Dedifferentiated amniotic fluid mesenchymal stem cell (primary cell): Measurements from ENCODE around the gene PDCD7.
"Not testable (repeated sequence)": the region's sequence is repeated elsewhere in the genome, so short reads cannot be mapped to it uniquely, and the experiment has no call there.

Experiments used
- DNase-seq: peaks from one replicate; pipeline ENCODE4 v3.0.0-alpha.2; 2016; ENCODE audit errors: extremely low spot score

The PDCD7 gene, protein sequence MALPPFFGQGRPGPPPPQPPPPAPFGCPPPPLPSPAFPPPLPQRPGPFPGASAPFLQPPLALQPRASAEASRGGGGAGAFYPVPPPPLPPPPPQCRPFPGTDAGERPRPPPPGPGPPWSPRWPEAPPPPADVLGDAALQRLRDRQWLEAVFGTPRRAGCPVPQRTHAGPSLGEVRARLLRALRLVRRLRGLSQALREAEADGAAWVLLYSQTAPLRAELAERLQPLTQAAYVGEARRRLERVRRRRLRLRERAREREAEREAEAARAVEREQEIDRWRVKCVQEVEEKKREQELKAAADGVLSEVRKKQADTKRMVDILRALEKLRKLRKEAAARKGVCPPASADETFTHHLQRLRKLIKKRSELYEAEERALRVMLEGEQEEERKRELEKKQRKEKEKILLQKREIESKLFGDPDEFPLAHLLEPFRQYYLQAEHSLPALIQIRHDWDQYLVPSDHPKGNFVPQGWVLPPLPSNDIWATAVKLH

DNA sequence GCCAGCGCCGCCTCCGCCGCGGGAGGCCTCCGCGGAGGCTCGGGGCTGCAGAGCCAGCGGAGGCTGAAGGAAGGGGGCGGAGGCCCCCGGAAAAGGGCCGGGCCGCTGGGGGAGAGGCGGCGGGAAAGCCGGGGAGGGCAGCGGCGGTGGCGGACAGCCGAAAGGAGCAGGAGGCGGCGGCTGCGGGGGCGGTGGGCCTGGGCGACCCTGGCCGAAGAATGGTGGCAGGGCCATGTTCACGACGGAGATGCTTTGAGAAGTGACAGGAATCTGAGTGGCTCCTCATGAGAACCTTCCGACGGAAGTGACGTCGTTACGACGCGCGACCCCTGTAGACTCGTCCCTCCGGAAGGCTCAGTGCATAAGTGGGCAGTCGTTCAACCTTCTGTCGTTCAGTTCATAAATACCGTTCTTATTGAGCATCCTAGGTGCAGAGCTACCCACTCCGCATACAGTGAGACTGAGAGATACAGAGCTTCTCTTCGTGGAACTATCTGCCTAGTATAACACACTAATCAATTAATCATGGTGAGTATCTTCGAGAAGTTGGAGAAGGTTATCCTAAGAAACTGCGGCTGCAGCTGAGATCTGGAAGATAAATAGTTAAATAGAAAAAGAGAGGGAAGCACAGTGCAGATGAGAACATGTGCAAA, at the start of gene PDCD7:
PDCD7 (minus strand) TSS at position 261 of the 653 bp plus-strand sequence; CDS start at position 234, 27 bp downstream.
- peak; percentile 92 for DNase-seq

DNA sequence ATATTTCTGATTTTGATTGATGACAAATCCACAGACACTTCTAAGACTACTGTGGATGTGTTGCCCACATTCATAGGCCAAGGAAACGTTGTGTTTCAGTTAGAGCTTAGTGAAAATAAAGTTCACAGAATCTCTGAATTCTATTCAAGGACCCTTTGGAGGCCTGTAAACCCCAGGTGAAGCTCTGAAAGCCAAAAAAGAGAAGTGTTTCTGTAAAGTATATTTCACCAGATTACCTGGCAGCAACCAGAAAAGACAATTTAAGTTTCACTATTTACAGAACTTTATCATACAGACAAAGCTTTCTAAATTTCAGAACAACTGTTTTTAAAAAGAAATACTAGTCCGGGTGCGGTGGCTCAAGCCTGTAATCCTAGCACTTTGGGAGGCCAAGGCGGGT, 48.9 kb upstream of the PDCD7 start:
- no peak for DNase-seq

DNA sequence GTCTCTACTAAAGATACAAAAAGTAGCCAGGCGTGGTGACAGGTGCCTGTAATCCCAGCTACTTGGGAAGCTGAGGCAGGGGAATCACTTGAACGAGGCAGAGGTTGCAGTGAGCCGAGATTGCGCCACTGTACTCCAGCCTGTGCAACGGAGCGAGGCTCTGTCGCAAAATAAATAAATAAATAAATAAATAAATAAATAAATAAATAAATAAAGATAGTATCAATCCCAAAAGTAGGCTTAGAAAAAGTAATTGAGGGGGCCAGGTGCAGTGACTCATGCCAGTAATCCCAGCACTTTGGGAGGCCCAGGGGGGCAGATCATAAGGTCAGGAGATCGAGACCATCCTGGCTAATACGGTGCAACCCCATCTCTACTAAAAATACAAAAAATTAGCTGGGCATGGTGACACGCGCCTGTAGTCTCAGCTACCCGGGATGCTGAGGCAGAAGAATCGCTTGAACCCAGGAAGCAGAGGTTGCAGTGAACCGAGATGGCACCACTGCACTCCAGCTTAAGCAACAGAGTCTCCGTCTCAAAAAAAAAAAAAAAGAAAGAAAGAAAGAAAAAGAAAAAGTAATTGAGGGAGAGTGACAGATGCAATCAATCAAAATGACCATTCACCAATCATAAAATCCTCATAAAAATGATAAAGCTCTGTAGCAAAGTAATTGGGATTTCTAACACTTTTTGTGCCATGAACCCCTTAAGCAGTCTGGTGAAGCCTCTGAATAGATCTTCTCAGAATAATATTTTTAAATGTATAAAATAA, 48.2 kb upstream of the PDCD7 start:
- DNase-seq, result not testable (repeated sequence)

- no peak for DNase-seq
Observed at GRCh38 chr15:65180167-65180566, 46.6 kb upstream of the PDCD7 start.

- no peak for DNase-seq
Observed at GRCh38 chr15:65177901-65178300, 44.3 kb upstream of the PDCD7 start.

DNA sequence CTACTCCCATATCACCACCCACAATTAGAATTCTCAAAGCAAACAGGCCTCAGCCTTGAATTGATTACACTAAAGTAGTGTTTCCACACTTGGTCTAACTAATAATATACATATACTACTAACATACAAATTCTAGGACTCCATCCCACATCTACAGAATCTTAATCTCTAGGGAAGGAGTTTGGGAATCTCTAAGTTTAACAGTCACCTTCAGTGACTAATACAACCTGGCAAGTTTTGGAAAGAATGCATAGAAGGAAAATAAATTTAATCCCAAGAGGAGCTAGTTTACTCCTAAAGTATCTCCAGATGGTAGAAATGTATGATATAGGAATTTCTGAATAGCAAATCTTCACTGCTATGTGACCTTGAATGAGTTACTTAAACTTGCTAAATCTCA, 42.4 kb upstream of the PDCD7 start:
- DNase-seq, result no peak

GRCh38 chr15:65175511-65175910, 41.9 kb upstream of the PDCD7 start:
- no peak for DNase-seq

DNA sequence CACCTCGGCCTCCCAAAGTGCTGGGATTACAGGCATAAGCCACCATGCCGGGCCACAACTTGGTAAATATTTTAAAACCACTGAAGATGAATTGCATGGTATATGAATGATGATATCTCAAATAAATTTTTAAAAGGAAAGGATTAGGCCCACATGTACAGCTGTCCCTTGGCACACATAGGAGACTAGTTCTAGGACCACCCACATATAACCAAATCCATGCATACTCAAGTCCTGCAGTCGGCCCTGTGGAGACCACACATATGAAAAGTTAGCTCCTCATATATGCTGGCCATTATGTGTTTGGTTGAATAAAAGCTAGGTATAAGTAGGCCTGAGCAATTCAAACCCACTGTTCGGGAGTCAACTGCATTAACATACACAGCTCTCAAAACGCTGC, 40.9 kb upstream of the PDCD7 start:
- DNase-seq, result no peak

- no peak for DNase-seq
Observed at GRCh38 chr15:65172531-65172930, 38.9 kb upstream of the PDCD7 start.

- DNase-seq, result no peak
Observed at GRCh38 chr15:65171428-65171827, 37.8 kb upstream of the PDCD7 start.

GRCh38 chr15:65165875-65166274, 32.3 kb upstream of the PDCD7 start:
- no peak for DNase-seq

DNA sequence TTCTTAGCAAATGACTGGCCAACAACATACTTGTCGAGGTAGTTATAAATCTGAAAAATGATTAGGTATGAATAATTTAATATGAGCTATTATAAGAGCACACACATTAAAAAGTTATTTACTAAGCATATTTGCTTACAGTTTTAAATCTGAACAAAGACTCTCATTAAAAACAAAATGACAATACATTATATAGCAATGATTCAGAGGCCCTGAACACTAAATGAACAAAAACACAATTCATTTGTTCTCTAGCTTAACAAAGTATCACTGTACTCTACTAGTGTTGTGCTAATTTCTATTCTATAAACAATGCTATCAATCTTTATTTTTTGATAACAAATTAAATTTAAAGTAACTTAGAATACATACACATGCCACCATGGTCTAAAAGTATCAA, 30.5 kb upstream of the PDCD7 start:
- no peak for DNase-seq

DNA sequence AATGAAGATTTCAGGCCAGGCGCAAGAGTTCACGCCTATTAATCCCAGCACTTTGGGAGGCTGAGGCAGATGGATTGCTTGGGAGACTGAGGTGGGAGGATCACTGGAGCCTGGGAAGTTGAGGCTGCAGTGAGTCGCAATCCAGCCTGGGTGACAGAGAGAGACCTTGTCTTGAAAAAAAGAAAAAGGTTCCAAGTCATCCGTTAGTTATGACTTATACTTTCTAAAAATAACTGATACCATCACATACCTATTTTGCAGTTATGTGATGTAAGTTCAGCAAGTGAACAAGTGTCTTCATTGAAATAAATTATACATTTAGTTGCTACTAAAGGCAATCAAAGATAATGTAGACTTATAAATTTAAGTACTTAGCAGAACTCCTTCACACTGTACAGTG, 29.4 kb upstream of the PDCD7 start:
- no peak for DNase-seq

DNA sequence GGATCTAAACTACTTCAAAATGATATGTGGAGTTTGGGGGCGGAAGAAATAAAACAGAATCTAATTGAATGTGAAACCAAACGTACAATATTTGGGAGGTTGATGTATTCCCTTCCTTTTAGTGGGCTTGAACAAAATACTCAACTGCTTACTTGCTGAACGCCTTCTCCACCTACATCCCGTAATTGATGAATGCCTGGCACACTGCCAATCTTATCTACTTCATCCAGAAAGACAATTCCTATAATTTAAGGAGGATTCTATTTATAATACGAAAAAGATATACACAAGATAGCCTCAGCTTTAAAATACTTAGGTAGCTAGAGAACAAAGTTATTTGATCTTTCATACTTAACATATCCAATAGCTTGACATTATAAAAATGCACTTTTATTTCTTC, 23.1 kb upstream of the PDCD7 start:
- DNase-seq, result no peak

GRCh38 chr15:65154720-65155119, 21.1 kb upstream of the PDCD7 start:
- no peak for DNase-seq

- DNase-seq, result no peak
Observed at GRCh38 chr15:65147902-65148301, 14.3 kb upstream of the PDCD7 start.

GRCh38 chr15:65146438-65146837, 12.8 kb upstream of the PDCD7 start:
- DNase-seq, result no peak

DNA sequence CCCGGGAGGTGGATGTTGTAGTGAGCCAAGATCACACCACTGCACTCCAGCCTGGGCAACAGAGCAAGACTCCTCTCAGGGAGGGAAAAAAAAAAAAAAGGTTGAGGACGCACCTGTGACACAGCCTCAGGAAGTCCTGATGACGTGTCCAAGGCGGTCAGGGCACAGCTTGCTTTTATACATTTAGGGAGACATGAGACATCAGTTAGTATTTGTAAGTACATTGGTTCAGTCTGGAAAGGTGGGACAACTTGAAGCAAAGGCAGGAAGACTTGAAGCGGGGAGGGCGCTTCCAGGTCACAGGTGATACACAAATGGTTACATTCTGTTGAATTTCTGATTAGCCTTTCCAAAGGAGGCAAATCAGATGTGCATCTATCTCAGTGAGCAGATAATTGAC, 5.0 kb upstream of the PDCD7 start:
- DNase-seq, result not testable (repeated sequence)

DNA sequence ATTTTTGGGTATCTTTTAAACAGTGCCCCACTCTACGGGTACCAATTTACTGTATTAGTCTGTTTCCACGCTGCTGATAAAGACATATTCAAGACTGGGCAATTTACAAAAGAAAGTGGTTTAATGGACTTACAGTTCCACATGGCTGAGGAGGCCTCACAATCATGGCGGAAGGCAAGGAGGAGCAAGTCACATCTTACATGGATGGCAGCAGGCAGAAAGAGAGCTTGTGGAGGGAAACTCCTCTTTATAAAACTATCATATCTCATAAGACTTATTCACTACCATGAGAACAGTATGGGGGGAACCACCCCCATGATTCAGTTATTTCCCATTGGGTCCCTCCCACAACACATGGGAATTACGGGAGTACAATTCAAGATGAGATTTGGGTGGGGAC, 4.3 kb upstream of the PDCD7 start:
- DNase-seq, result not testable (repeated sequence)

GRCh38 chr15:65137089-65137488, 3.5 kb upstream of the PDCD7 start:
- DNase-seq, result not testable (repeated sequence)

- no peak for DNase-seq
Observed at GRCh38 chr15:65134538-65134937, 930 bp upstream of the PDCD7 start.

- DNase-seq, result peak; percentile 36
Observed at GRCh38 chr15:65132878-65133547, 595 bp downstream of the PDCD7 start.
